Activated naive CD8-positive, alpha-beta T cell treated with anti-CD3 and anti-CD28 coated beads, Interleukin-2, amount 10 ng/mL, durations not matched to agents 7 days and 5 days (primary cell): Measurements from ENCODE around the gene IQGAP3. TPM values are rescaled to one million over a fixed set of nuclear protein-coding genes. Genes with fewer than 3 reads are reported as not detected.
A peak's percentile ranks its signal among the peaks of the same experiment; 100 is the strongest.
"Not testable (repeated sequence)": the region's sequence is repeated elsewhere in the genome, so short reads cannot be mapped to it uniquely, and the experiment has no call there.

Experiments
- ATAC-seq: fragments of 150-1000 bp; cut with Tn5 transposase; one replicate; pipeline ENCODE4 v1.10.0; 2021; ENCODE audit warnings: low read depth, moderate library complexity
- POLR2A ChIA-PET: fragments of 350-600 bp; sonication (Branson Sonifier 250); formaldehyde crosslinking; loops from one replicate; lab custom pipeline; 2021; ENCODE audit warnings: antibody characterized with exemption; lab: Charles Lee
- DNase-seq: peaks from one replicate; pipeline ENCODE4 v3.0.0; 2021
- H3K27ac Mint-ChIP-seq: one replicate; pipeline ENCODE4 v1.8.0; 2022; ENCODE audit warnings: mild to moderate bottlenecking, mixed read lengths
- H3K27me3 Mint-ChIP-seq: one replicate; pipeline ENCODE4 v1.8.0; 2022; ENCODE audit warnings: mild to moderate bottlenecking, moderate library complexity, mixed read lengths
- H3K36me3 Mint-ChIP-seq: one replicate; pipeline ENCODE4 v1.8.0; 2021; ENCODE audit warnings: mild to moderate bottlenecking, mixed read lengths
- H3K4me1 Mint-ChIP-seq: one replicate; pipeline ENCODE4 v1.8.0; 2021; ENCODE audit warnings: mixed read lengths
- H3K4me3 Mint-ChIP-seq: one replicate; pipeline ENCODE4 v1.8.0; 2022; ENCODE audit warnings: mild to moderate bottlenecking, moderate library complexity, mixed read lengths
- H3K9me3 Mint-ChIP-seq: one replicate; pipeline ENCODE4 v1.8.0; 2021; ENCODE audit warnings: mixed read lengths
- total RNA-seq, 2 experiments: library from RNA; stranded (reverse); gene quantifications; one replicate each; pipeline ENCODE4 v1.2.3, GENCODE V29; 2021

IQGAP3 gene
- total RNA-seq, 2 experiments from 2014 or later: 26.1 to 30.3 TPM

- H3K36me3 Mint-ChIP-seq: peaks cover 32% of the 10 kb centered on the region
- H3K9me3 Mint-ChIP-seq: no peaks in the 10 kb centered on the region
- no peak for ATAC-seq
- no peaks in the 10 kb centered on the region for H3K27me3 Mint-ChIP-seq
- no peak for DNase-seq
- no peak overlapping the region for H3K4me3 Mint-ChIP-seq
- H3K4me1 Mint-ChIP-seq: peaks cover 2% of the 10 kb centered on the region
- POLR2A ChIA-PET: interaction anchor here (0.7 to 1.4 kb wide), 3 partner anchors 28 to 55 kb away, joined by 3 to 4 read pairs (median 3); partner anchors contain the start of gene MEF2D
- no peak overlapping the region for H3K27ac Mint-ChIP-seq
Measured at GRCh38 chr1:156554971-156555370, 17.4 kb downstream of the IQGAP3 start.

GRCh38 chr1:156553860-156554485 lies 18.4 kb downstream of the IQGAP3 start:
- H3K27me3 Mint-ChIP-seq: no peaks in the 10 kb centered on the region
- no peak for ATAC-seq
- no peaks in the 10 kb centered on the region for H3K9me3 Mint-ChIP-seq
- DNase-seq: no peak
- no peak overlapping the region for H3K4me3 Mint-ChIP-seq
- POLR2A ChIA-PET: interaction anchor here (0.7 kb wide), 1 partner anchor 22 kb away, joined by 4 read pairs; no protein-coding TSS in a partner anchor
- H3K36me3 Mint-ChIP-seq: peaks cover 27% of the 10 kb centered on the region
- H3K27ac Mint-ChIP-seq: no peak overlapping the region
- H3K4me1 Mint-ChIP-seq: peaks cover 2% of the 10 kb centered on the region

GRCh38 chr1:156552937-156553336 lies 19.4 kb downstream of the IQGAP3 start:
- H3K27me3 Mint-ChIP-seq, DNase-seq, H3K4me3 Mint-ChIP-seq, ATAC-seq, H3K4me1 Mint-ChIP-seq, H3K9me3 Mint-ChIP-seq, POLR2A ChIA-PET: not testable (repeated sequence)
- peak overlapping the region; percentile 36 for H3K27ac Mint-ChIP-seq
- H3K36me3 Mint-ChIP-seq: peaks cover 28% of the 10 kb centered on the region

GRCh38 chr1:156552518-156552917 lies 19.8 kb downstream of the IQGAP3 start:
- Mint-ChIP-seq H3K36me3 (peaks cover 32% of the 10 kb centered on the region), H3K4me1 (peaks cover 2% of the 10 kb centered on the region), H3K27ac (no peak overlapping the region), H3K27me3 (no peaks in the 10 kb centered on the region), H3K9me3 (no peaks in the 10 kb centered on the region), H3K4me3 (no peak overlapping the region)
- DNase-seq (no peak), ATAC-seq (no peak)
- POLR2A ChIA-PET: no interaction called here

GRCh38 chr1:156551869-156552268 lies 20.5 kb downstream of the IQGAP3 start:
- ATAC-seq: no peak
- DNase-seq: no peak
- peaks cover 2% of the 10 kb centered on the region for H3K4me1 Mint-ChIP-seq
- H3K27ac Mint-ChIP-seq: no peak overlapping the region
- POLR2A ChIA-PET: no interaction called here
- no peak overlapping the region for H3K4me3 Mint-ChIP-seq
- no peaks in the 10 kb centered on the region for H3K9me3 Mint-ChIP-seq
- no peaks in the 10 kb centered on the region for H3K27me3 Mint-ChIP-seq
- peaks cover 37% of the 10 kb centered on the region for H3K36me3 Mint-ChIP-seq

- peaks cover 43% of the 10 kb centered on the region for H3K36me3 Mint-ChIP-seq
- no peak overlapping the region for H3K4me3 Mint-ChIP-seq
- H3K9me3 Mint-ChIP-seq: no peaks in the 10 kb centered on the region
- H3K27me3 Mint-ChIP-seq: no peaks in the 10 kb centered on the region
- DNase-seq (no peak), ATAC-seq (no peak)
- H3K4me1 Mint-ChIP-seq: peaks cover 2% of the 10 kb centered on the region
- POLR2A ChIA-PET: no interaction called here
- H3K27ac Mint-ChIP-seq: no peak overlapping the region
Measured at GRCh38 chr1:156551066-156551643, 21.2 kb downstream of the IQGAP3 start.

GRCh38 chr1:156550346-156550745 lies 22.0 kb downstream of the IQGAP3 start:
- no peak for ATAC-seq
- H3K9me3 Mint-ChIP-seq: no peaks in the 10 kb centered on the region
- POLR2A ChIA-PET: interaction anchor here (0.6 kb wide), 1 partner anchor 65 kb away, joined by 5 read pairs; no protein-coding TSS in a partner anchor

GRCh38 chr1:156549831-156550230 lies 22.5 kb downstream of the IQGAP3 start:
- Mint-ChIP-seq H3K36me3 (peaks cover 41% of the 10 kb centered on the region), H3K4me3 (no peak overlapping the region), H3K9me3 (no peaks in the 10 kb centered on the region), H3K27ac (no peak overlapping the region), H3K27me3 (no peaks in the 10 kb centered on the region), H3K4me1 (peaks cover 2% of the 10 kb centered on the region)
- DNase-seq (no peak), ATAC-seq (no peak)
- POLR2A ChIA-PET: interaction anchor here (0.6 kb wide), 1 partner anchor 64 kb away, joined by 5 read pairs; no protein-coding TSS in a partner anchor

More at GRCh38 chr1:156550346-156550745, 22.0 kb downstream of the IQGAP3 start:
- Mint-ChIP-seq H3K27ac (no peak overlapping the region), H3K4me3 (no peak overlapping the region), H3K36me3 (peaks cover 42% of the 10 kb centered on the region), H3K27me3 (no peaks in the 10 kb centered on the region), H3K4me1 (peaks cover 2% of the 10 kb centered on the region)
- DNase-seq: no peak

- Mint-ChIP-seq H3K27ac (no peak overlapping the region), H3K9me3 (no peaks in the 10 kb centered on the region), H3K27me3 (no peaks in the 10 kb centered on the region), H3K4me1 (peaks cover 2% of the 10 kb centered on the region), H3K4me3 (no peak overlapping the region), H3K36me3 (peaks cover 39% of the 10 kb centered on the region)
- ATAC-seq (no peak), DNase-seq (no peak)
- POLR2A ChIA-PET: no interaction called here
Measured at GRCh38 chr1:156549390-156549789, 23.0 kb downstream of the IQGAP3 start.

- POLR2A ChIA-PET: no interaction called here
Measured at GRCh38 chr1:156547982-156548381, 24.4 kb downstream of the IQGAP3 start.

GRCh38 chr1:156547434-156547833 lies 24.9 kb downstream of the IQGAP3 start:
- no peak for DNase-seq
- no peak overlapping the region for H3K4me3 Mint-ChIP-seq
- H3K9me3 Mint-ChIP-seq: no peaks in the 10 kb centered on the region
- peaks cover 30% of the 10 kb centered on the region for H3K36me3 Mint-ChIP-seq
- peaks cover 3% of the 10 kb centered on the region for H3K4me1 Mint-ChIP-seq
- no peak for ATAC-seq
- H3K27ac Mint-ChIP-seq: no peak overlapping the region
- H3K27me3 Mint-ChIP-seq: no peaks in the 10 kb centered on the region
- POLR2A ChIA-PET: no interaction called here

More at GRCh38 chr1:156547982-156548381, 24.4 kb downstream of the IQGAP3 start:
- peaks cover 1% of the 10 kb centered on the region for H3K4me1 Mint-ChIP-seq
- no peak for ATAC-seq
- no peak for DNase-seq
- no peaks in the 10 kb centered on the region for H3K27me3 Mint-ChIP-seq
- H3K27ac Mint-ChIP-seq: no peak overlapping the region
- H3K9me3 Mint-ChIP-seq: no peaks in the 10 kb centered on the region
- H3K36me3 Mint-ChIP-seq: peaks cover 31% of the 10 kb centered on the region
- no peak overlapping the region for H3K4me3 Mint-ChIP-seq

- H3K27me3 Mint-ChIP-seq: no peaks in the 10 kb centered on the region
- POLR2A ChIA-PET: no interaction called here
- peaks cover 3% of the 10 kb centered on the region for H3K4me1 Mint-ChIP-seq
- no peaks in the 10 kb centered on the region for H3K9me3 Mint-ChIP-seq
- ATAC-seq (no peak), DNase-seq (no peak)
- no peak overlapping the region for H3K4me3 Mint-ChIP-seq
- H3K36me3 Mint-ChIP-seq: peaks cover 32% of the 10 kb centered on the region
- no peak overlapping the region for H3K27ac Mint-ChIP-seq
Measured at GRCh38 chr1:156546267-156546666, 26.1 kb downstream of the IQGAP3 start.

GRCh38 chr1:156544592-156545102 lies 27.7 kb downstream of the IQGAP3 start:
- H3K4me3 Mint-ChIP-seq: no peak overlapping the region
- no peaks in the 10 kb centered on the region for H3K9me3 Mint-ChIP-seq
- peaks cover 33% of the 10 kb centered on the region for H3K36me3 Mint-ChIP-seq
- H3K4me1 Mint-ChIP-seq: peaks cover 5% of the 10 kb centered on the region
- ATAC-seq (no peak), DNase-seq (no peak)
- H3K27me3 Mint-ChIP-seq: no peaks in the 10 kb centered on the region
- no peak overlapping the region for H3K27ac Mint-ChIP-seq
- POLR2A ChIA-PET: no interaction called here

- H3K4me3 Mint-ChIP-seq: no peak overlapping the region
Measured at GRCh38 chr1:156543066-156543465, 29.3 kb downstream of the IQGAP3 start.

More at GRCh38 chr1:156543066-156543465, 29.3 kb downstream of the IQGAP3 start:
- H3K9me3 Mint-ChIP-seq: no peaks in the 10 kb centered on the region
- no peak for DNase-seq
- ATAC-seq: no peak
- POLR2A ChIA-PET: no interaction called here
- peak overlapping the region; percentile 17 for H3K27ac Mint-ChIP-seq
- H3K4me1 Mint-ChIP-seq: peaks cover 17% of the 10 kb centered on the region
- H3K27me3 Mint-ChIP-seq: no peaks in the 10 kb centered on the region
- H3K36me3 Mint-ChIP-seq: peaks cover 44% of the 10 kb centered on the region
